Measurements from ENCODE around the gene IMPACT.

The IMPACT gene

DNA sequence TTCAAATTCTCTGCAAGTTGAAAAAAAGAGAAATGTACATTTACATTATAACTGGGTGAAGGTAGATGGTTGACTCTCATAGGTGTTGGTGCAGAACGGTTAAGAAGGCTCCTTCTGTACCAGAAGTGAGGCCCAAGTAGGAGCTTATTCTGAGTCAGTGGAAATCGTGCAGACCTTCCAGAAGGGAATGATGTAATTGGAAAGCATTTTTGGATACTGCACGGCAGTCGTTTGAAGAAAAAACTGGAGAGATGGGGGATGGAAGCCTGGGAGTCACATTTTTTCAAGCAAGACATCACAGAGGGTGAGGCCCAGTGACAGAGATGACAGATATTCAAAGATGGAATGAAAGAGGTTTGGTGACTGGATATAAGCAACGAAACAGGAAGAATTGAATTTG, 73.3 kb downstream of the IMPACT start:
- CTCF ChIA-PET, result interaction anchor here (0.8 to 1.2 kb wide), 2 partner anchors 11 to 18 kb away, joined by 3 to 4 read pairs; no protein-coding TSS in a partner anchor
- no peak overlapping the region for H3K4me3 ChIP-seq (ENCODE audit: control insufficient read depth in 1 of 7, extremely low read depth in 1 of 7, insufficient read depth in 4 of 7, low read depth in 2 of 7, low read length in 6 of 7)
- no peak for DNase-seq
- WGBS (ENCODE audit: insufficient coverage), result 100% methylated on average over 4 of the region's 5 CpGs
- POLR2A ChIA-PET, result no interaction called here
- H3K27me3 ChIP-seq (replicated peaks in 2 of 5; ENCODE audit: control insufficient read depth in 4 of 5, insufficient read depth in 5 of 5, low read length in 4 of 5), result no peaks in the 10 kb centered on the region
- no peak overlapping the region for H3K27ac ChIP-seq (ENCODE audit: insufficient read depth in 1 of 2, low read depth in 1 of 2, low read length in 2 of 2, poor library complexity in 1 of 2, severe bottlenecking in 2 of 2)
- H3K36me3 ChIP-seq (ENCODE audit: control insufficient read depth in 4 of 4, insufficient read depth in 4 of 4, low read length in 3 of 4), result no peaks in the 10 kb centered on the region
- H3K9me3 ChIP-seq (ENCODE audit: control extremely low read depth in 1 of 5, control insufficient read depth in 4 of 5, insufficient read depth in 2 of 5, low read depth in 1 of 5, low read length in 4 of 5), result no peaks in the 10 kb centered on the region
- no peaks in the 10 kb centered on the region for H3K4me1 ChIP-seq (ENCODE audit: control extremely low read depth in 1 of 4, control insufficient read depth in 4 of 4, insufficient read depth in 4 of 4, low read length in 3 of 4)

DNA sequence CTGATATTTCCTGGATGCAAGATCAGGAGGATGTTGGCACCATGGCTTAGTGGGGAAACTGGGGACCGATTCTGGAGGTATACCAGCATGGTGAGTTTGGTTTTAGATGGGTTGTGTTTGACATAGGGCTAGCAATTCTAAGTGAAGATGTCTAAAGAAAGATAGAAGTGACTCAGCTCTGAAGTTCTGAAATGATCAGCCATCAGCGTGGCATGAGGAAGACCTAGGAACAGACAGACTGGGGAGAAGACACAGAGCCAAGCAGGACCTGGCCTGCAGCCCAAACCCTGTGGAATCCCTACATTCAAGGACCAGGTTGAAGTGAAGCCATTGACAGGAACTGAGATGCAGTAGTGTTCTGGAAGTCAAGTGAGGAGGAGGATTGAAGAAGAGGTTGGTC, 73.7 kb downstream of the IMPACT start:
- DNase-seq, result no peak
- Histone ChIP-seq H3K9me3 (ENCODE audit: control extremely low read depth in 1 of 5, control insufficient read depth in 4 of 5, insufficient read depth in 2 of 5, low read depth in 1 of 5, low read length in 4 of 5) (no peaks in the 10 kb centered on the region), H3K36me3 (ENCODE audit: control insufficient read depth in 4 of 4, insufficient read depth in 4 of 4, low read length in 3 of 4) (no peaks in the 10 kb centered on the region), H3K4me3 (ENCODE audit: control insufficient read depth in 1 of 7, extremely low read depth in 1 of 7, insufficient read depth in 4 of 7, low read depth in 2 of 7, low read length in 6 of 7) (no peak overlapping the region), H3K4me1 (ENCODE audit: control extremely low read depth in 1 of 4, control insufficient read depth in 4 of 4, insufficient read depth in 4 of 4, low read length in 3 of 4) (no peaks in the 10 kb centered on the region), H3K27ac (ENCODE audit: insufficient read depth in 1 of 2, low read depth in 1 of 2, low read length in 2 of 2, poor library complexity in 1 of 2, severe bottlenecking in 2 of 2) (no peak overlapping the region), H3K27me3 (replicated peaks in 2 of 5; ENCODE audit: control insufficient read depth in 4 of 5, insufficient read depth in 5 of 5, low read length in 4 of 5) (no peaks in the 10 kb centered on the region)
- ChIA-PET POLR2A (no interaction called here), CTCF (interaction anchor here (0.8 to 1.2 kb wide), 2 partner anchors 11 to 18 kb away, joined by 3 to 4 read pairs; no protein-coding TSS in a partner anchor)
- 100% methylated on average over 2 of the region's 2 CpGs for WGBS (ENCODE audit: insufficient coverage)

DNA sequence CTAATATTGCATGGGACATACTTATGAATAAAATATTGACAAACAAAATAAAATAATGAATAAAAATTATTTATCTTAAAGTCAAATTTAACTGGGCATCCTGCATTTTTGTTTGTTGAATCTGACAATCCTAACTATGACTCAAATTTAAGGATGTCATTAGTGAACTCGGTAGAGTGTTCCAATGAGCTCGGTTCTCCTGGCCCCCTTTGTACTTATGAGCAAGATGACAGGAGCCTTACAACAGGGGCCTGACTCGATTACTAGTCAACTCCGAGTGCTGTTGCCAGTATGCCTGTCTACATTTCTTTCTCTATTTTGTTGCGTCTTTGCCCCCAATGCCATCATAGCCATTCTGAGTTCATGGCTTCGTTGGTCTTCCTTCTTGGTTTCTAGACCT, 74.3 kb downstream of the IMPACT start:
- CTCF ChIA-PET, result interaction anchor here (1.4 kb wide), 1 partner anchor 12 kb away, joined by 6 read pairs; no protein-coding TSS in a partner anchor
- DNase-seq, result no peak
- 95% methylated on average over 6 of the region's 6 CpGs for WGBS (ENCODE audit: insufficient coverage)

DNA sequence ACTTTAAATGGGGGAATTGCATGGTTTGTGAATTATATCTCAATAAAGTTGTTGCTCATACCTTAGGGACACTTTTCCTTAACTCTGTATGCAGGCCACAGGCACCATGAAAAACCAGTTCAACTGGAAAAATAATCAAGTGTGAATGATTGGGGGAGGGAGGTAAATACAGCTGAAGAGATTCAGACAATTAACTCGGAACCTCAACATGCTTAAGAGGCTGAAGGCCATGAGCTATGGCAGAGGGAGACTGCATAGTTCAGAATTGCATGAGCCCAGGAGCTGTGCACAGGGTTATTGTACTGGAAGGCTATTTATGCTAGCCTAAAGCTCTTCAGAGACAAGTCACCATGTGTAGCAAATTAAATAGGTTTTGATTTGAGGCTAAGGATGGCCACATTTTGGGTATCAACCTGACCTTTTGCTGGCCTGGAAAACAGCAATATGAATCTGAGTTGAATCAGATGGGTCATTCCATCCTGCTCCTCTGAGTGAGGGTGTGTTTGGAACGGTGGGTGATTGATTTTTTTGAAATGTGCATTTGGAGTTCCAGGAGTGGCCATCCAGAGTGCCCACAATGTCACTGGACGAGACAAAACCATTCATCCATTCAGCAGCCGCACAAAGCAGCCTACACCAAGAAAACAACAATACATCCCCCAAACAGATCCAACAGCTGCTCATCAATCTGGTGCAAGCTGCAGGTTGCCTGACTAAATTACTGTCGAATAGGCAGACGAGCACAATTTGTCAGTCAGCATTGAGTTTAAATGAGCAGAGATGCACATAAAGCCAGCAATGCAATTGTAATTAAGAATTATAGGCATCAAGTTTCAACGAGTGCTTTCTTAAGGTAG, 76.4 kb downstream of the IMPACT start:
- POLR2A ChIA-PET, result no interaction called here
- CTCF ChIA-PET, result interaction anchor here (1.6 to 1.9 kb wide), 2 partner anchors 11 kb away, joined by 5 to 8 read pairs; no protein-coding TSS in a partner anchor
- DNase-seq, result no peak
- H3K9me3 ChIP-seq (ENCODE audit: control extremely low read depth in 1 of 5, control insufficient read depth in 4 of 5, insufficient read depth in 2 of 5, low read depth in 1 of 5, low read length in 4 of 5), result no peaks in the 10 kb centered on the region
- H3K4me3 ChIP-seq (ENCODE audit: control insufficient read depth in 1 of 7, extremely low read depth in 1 of 7, insufficient read depth in 4 of 7, low read depth in 2 of 7, low read length in 6 of 7), result no peak overlapping the region
- H3K27me3 ChIP-seq (replicated peaks in 2 of 5; ENCODE audit: control insufficient read depth in 4 of 5, insufficient read depth in 5 of 5, low read length in 4 of 5), result no peaks in the 10 kb centered on the region
- no peaks in the 10 kb centered on the region for H3K4me1 ChIP-seq (ENCODE audit: control extremely low read depth in 1 of 4, control insufficient read depth in 4 of 4, insufficient read depth in 4 of 4, low read length in 3 of 4)
- no peak overlapping the region for H3K27ac ChIP-seq (ENCODE audit: insufficient read depth in 1 of 2, low read depth in 1 of 2, low read length in 2 of 2, poor library complexity in 1 of 2, severe bottlenecking in 2 of 2)
- WGBS (ENCODE audit: insufficient coverage), result 98% methylated on average over 5 of the region's 7 CpGs
- H3K36me3 ChIP-seq (ENCODE audit: control insufficient read depth in 4 of 4, insufficient read depth in 4 of 4, low read length in 3 of 4), result no peaks in the 10 kb centered on the region

More for the DNA sequence above, 74.3 kb downstream of the IMPACT start:
- Histone ChIP-seq H3K36me3 (ENCODE audit: control insufficient read depth in 4 of 4, insufficient read depth in 4 of 4, low read length in 3 of 4) (no peaks in the 10 kb centered on the region), H3K4me1 (ENCODE audit: control extremely low read depth in 1 of 4, control insufficient read depth in 4 of 4, insufficient read depth in 4 of 4, low read length in 3 of 4) (no peaks in the 10 kb centered on the region), H3K4me3 (ENCODE audit: control insufficient read depth in 1 of 7, extremely low read depth in 1 of 7, insufficient read depth in 4 of 7, low read depth in 2 of 7, low read length in 6 of 7) (no peak overlapping the region), H3K27me3 (replicated peaks in 2 of 5; ENCODE audit: control insufficient read depth in 4 of 5, insufficient read depth in 5 of 5, low read length in 4 of 5) (no peaks in the 10 kb centered on the region), H3K27ac (ENCODE audit: insufficient read depth in 1 of 2, low read depth in 1 of 2, low read length in 2 of 2, poor library complexity in 1 of 2, severe bottlenecking in 2 of 2) (no peak overlapping the region), H3K9me3 (ENCODE audit: control extremely low read depth in 1 of 5, control insufficient read depth in 4 of 5, insufficient read depth in 2 of 5, low read depth in 1 of 5, low read length in 4 of 5) (no peaks in the 10 kb centered on the region)
- POLR2A ChIA-PET, result no interaction called here

Measured in common myeloid progenitor, CD34-positive (primary cell).